LNCAP (cell line): ENCODE data around the gene PRDM16.

Experiments
- TF ChIP-seq, protein P1 (sequence below): fragments of 450-650 bp; IDR thresholded peaks from 2 replicates; pipeline ENCODE4 v1.5.1; 2017; ENCODE audit warnings: mild to moderate bottlenecking

PRDM16 gene

GRCh38 chr1:3084154-3084553 lies 15.2 kb downstream of the PRDM16 start:
- TF ChIP-seq, protein P1, sequence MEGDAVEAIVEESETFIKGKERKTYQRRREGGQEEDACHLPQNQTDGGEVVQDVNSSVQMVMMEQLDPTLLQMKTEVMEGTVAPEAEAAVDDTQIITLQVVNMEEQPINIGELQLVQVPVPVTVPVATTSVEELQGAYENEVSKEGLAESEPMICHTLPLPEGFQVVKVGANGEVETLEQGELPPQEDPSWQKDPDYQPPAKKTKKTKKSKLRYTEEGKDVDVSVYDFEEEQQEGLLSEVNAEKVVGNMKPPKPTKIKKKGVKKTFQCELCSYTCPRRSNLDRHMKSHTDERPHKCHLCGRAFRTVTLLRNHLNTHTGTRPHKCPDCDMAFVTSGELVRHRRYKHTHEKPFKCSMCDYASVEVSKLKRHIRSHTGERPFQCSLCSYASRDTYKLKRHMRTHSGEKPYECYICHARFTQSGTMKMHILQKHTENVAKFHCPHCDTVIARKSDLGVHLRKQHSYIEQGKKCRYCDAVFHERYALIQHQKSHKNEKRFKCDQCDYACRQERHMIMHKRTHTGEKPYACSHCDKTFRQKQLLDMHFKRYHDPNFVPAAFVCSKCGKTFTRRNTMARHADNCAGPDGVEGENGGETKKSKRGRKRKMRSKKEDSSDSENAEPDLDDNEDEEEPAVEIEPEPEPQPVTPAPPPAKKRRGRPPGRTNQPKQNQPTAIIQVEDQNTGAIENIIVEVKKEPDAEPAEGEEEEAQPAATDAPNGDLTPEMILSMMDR, result no peak

GRCh38 chr1:3084726-3085125 lies 15.7 kb downstream of the PRDM16 start:
- TF ChIP-seq, protein P1, result no peak

GRCh38 chr1:3085721-3086120 lies 16.7 kb downstream of the PRDM16 start:
- TF ChIP-seq, protein P1, result no peak

DNA sequence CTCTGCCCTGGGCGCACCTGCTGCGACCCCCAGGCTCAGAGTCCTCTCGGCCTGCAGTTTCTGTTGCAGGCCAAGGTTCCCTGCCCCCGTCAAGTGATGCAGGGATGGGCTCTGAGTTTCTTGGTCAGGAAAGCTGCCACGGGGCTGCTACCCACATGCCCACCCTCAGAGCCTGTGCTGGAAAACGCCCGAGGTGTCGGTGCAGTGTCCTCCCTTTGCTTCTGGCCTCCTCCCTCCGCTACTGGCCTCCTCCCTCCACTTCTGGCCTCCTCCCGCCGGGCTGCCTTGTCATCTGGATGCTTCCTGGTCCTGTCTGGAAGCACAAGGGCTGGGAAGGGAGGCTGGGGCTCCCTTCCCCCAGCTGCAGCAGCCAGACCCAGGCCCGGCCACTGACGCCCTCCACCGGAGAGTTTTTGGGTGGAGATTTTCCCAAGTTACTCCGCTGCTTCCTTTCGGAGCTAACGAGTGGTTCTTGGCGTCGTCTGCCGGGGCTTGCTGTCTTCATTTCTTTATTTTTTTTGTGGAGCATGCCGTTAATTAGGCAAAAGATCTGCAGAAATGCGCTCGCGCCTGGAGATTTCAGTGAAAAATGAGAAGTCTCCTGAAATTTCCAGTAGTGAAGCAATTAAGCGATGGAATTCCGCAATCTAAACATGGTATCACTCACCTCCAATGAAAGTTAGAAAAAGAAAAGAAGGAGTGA lies 17.4 kb downstream of the PRDM16 start:
- TF ChIP-seq, protein P1, result no peak

DNA sequence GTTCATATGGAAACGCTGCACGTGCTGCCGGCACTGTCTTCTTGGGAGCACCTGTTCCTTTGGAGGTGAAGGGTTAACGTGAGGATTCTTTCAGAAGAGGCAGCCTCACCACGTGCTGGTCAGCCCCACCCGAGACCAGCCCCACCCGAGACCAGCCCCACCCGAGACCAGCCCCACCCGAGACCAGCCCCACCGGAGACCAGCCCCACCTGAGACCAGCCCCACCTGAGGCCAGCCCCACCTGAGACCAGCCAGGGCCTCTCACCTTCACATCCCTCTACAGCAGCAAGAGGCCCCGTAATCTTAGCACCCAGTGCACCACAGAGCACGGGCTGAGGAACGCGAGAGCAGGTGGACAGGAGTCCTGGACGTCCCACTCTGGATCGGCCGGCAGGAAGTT lies 18.0 kb downstream of the PRDM16 start:
- TF ChIP-seq, protein P1, result no peak

DNA sequence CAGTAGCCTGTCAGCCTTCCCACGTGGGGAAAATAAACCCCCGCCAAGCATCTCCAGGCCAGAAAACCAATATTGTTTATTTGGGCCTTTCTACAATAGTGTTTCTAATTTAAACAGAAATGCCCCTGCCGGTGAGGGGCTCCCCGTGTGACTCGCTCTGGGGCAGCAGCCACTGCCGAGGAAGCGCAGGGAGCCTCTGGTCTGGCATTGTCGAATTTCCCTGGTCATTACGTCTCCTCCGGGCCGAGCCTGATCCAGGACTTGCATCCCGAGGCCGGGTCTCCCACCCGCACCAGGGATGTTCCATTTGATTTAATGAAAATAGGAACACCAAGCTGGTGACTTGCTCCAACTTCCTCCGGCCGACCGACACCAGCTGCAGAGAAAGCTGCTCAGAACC lies 20.5 kb downstream of the PRDM16 start:
- TF ChIP-seq, protein P1, result no peak

GRCh38 chr1:3091334-3091733 lies 22.3 kb downstream of the PRDM16 start:
- TF ChIP-seq, protein P1, result no peak

- TF ChIP-seq, protein P1, result no peak
Observed at GRCh38 chr1:3092530-3092929, 23.5 kb downstream of the PRDM16 start.
